Measurements from ENCODE around the gene NUF2. TPM values are rescaled to one million over a fixed set of nuclear protein-coding genes. Genes with fewer than 3 reads are reported as not detected.

Gene NUF2
- total and polyA plus RNA-seq, 2 of the 4 experiments (the other 2 are of a cell fraction): 13.0 to 18.5 TPM

GRCh38 chr1:163307479-163308171 lies 14.1 kb upstream of the NUF2 start:
- Histone ChIP-seq H2BK15ac (ENCODE audit: low read depth, low read length) (no peak overlapping the region), H3K14ac (replicated peaks; ENCODE audit: low read depth, low read length) (no peak overlapping the region; the same call in 1 of the 2 replicates), H3K4me2 (ENCODE audit: low read depth, low read length) (peak overlapping the region; percentile 71; the same call in 1 of the 2 replicates), H3K27me3 (ENCODE audit: control insufficient read depth, insufficient read depth, low read length) (no peaks in the 10 kb centered on the region), H3K9me1 (ENCODE audit: insufficient read depth, low read length) (no peaks in the 10 kb centered on the region; the same call in 1 of the 2 replicates), H3K23ac (ENCODE audit: low read depth, low read length) (0 out of 2 replicates have a peak overlapping the region, but pooled peaks have one; percentile 3), H4K8ac (ENCODE audit: low read depth in 2 of 2, low read length in 2 of 2) (peak overlapping the region; percentile 43 to 65; a peak in 3 of 4 replicates), H3K9ac (ENCODE audit: low read depth, low read length) (no peak overlapping the region), H4K20me1 (ENCODE audit: insufficient read depth, low read length) (no peaks in the 10 kb centered on the region), H2AK9ac (replicated peaks; ENCODE audit: low read depth, low read length, poor library complexity) (no peak overlapping the region), H3K56ac (ENCODE audit: extremely low read depth, insufficient read depth, low read length) (peak overlapping the region; percentile 14; the same call in 1 of the 2 replicates), H3K4me3 (ENCODE audit: insufficient read depth, low read depth, low read length) (no peak overlapping the region), H3K9me3 (ENCODE audit: control insufficient read depth, insufficient read depth, low read length) (no peaks in the 10 kb centered on the region), H3K27ac (ENCODE audit: insufficient read depth, low read length) (peak overlapping the region; percentile 25; the same call in 1 of the 2 replicates), H3K4me1 (ENCODE audit: control insufficient read depth, insufficient read depth, low read length) (peaks cover 3% of the 10 kb centered on the region; the same call in 1 of the 2 replicates), H3K79me1 (ENCODE audit: low read depth in 1 of 2, low read length in 2 of 2) (0 out of 4 replicates have a peak, but pooled peaks cover 0 to 2% of the 10 kb centered on the region in 2 experiments), H3K36me3 (ENCODE audit: control insufficient read depth, insufficient read depth, low read length) (0 out of 2 replicates have a peak, but pooled peaks cover 1% of the 10 kb centered on the region), H2BK20ac (ENCODE audit: low read depth, low read length) (peak overlapping the region; percentile 76), H4K91ac (ENCODE audit: insufficient read depth, low read depth, low read length) (peak overlapping the region; percentile 49; the same call in 1 of the 2 replicates), H4K5ac (ENCODE audit: low read depth, low read length) (peak overlapping the region; percentile 39; the same call in 1 of the 2 replicates), H3K4ac (ENCODE audit: low read depth, low read length) (peak overlapping the region; percentile 68; the same call in 1 of the 2 replicates), H2BK5ac (ENCODE audit: low read depth, low read length, poor library complexity, severe bottlenecking) (peak overlapping the region; percentile 90), H3K18ac (ENCODE audit: low read depth, low read length) (peak overlapping the region; percentile 94; the same call in 1 of the 2 replicates), H2AK5ac (ENCODE audit: low read depth, low read length) (no peak overlapping the region), H2BK120ac (ENCODE audit: low read depth, low read length) (peak overlapping the region; percentile 88), H2AFZ (replicated peaks; ENCODE audit: low read length, poor library complexity) (no peak overlapping the region)
- dilution Hi-C loops (cut with HindIII; ENCODE audit: low sequenced_read_pairs, unreplicated experiment): loop anchor here (25.0 kb wide), 1 partner anchor 445 kb away; the partner anchor contains the start of gene CCDC190
- WGBS, 2 experiments (ENCODE audit: extremely low coverage in 2 of 2, insufficient read length in 1 of 2): no CpG with 5 or more reads among the region's 5 CpGs
- ATAC-seq (ENCODE audit: low read depth) (peak; percentile 89), DNase-seq (peak; percentile 88)
- intact Hi-C loops (cut with micrococcal nuclease): no loop called here
- in situ Hi-C loops (cut with MboI; ENCODE audit: low sequenced_read_pairs): loop anchor here (5.0 to 10.0 kb wide), 2 partner anchors 123 to 455 kb away; no protein-coding TSS in a partner anchor
- ChIA-PET POLR2A (ENCODE audit: unreplicated experiment) (no interaction called here), CTCF (interaction anchor here (0.6 kb wide), 1 partner anchor 689 kb away, joined by 4 read pairs; no protein-coding TSS in a partner anchor)
- no TSS peak for BruUV-seq (replicated peaks)
- TF ChIP-seq RCOR1 (IDR thresholded peaks at IDR 0.05; ENCODE audit: insufficient replicate concordance, low read length): no peak
- no peak for TF ChIP-seq MXI1 (IDR thresholded peaks at IDR 0.05; ENCODE audit: borderline replicate concordance, low read depth, low read length)
- TF ChIP-seq FOS (IDR thresholded peaks at IDR 0.05; ENCODE audit: low read depth, low read length): peak; percentile 69
- TF ChIP-seq ELK1 (IDR thresholded peaks at IDR 0.05; ENCODE audit: borderline replicate concordance, low read depth, low read length): no peak
- TF ChIP-seq CTCF (conservative IDR thresholded peaks at IDR 0.05; ENCODE audit: low read depth, low read length): no peak
- no peak for TF ChIP-seq USF2 (IDR thresholded peaks at IDR 0.05; ENCODE audit: low read depth, low read length)
- TF ChIP-seq MAZ (IDR thresholded peaks at IDR 0.05; ENCODE audit: borderline replicate concordance, low read depth, low read length): no peak
- TF ChIP-seq POLR2A (IDR thresholded peaks at IDR 0.05; ENCODE audit: low read depth, low read length): no peak
- TF ChIP-seq MAFK (IDR thresholded peaks at IDR 0.05; ENCODE audit: low read depth, low read length): no peak
- TF ChIP-seq CHD1 (IDR thresholded peaks at IDR 0.05; ENCODE audit: low read depth, low read length): no peak
- TF ChIP-seq BHLHE40 (IDR thresholded peaks at IDR 0.05; ENCODE audit: low read depth, low read length): no peak
- no peak for TF ChIP-seq NFE2L2 (IDR thresholded peaks at IDR 0.05; ENCODE audit: low read depth, low read length)
- TF ChIP-seq CEBPB (IDR thresholded peaks at IDR 0.05; ENCODE audit: low read depth, low read length): peak; percentile 27; the same call in 1 of the 2 replicates
